RWPE2 (cell line): Measurements from ENCODE around the gene NATD1.

Experiments used
- ATAC-seq: fragments of 200-7000 bp; cut with Tn5 transposase; 3 replicates; pipeline ENCODE4 v1.9.1; 2021; ENCODE audit warnings: low read depth
- DNase-seq: peaks from one replicate; pipeline ENCODE4 v3.0.0-alpha.2; 2020; ENCODE audit warnings: low spot score
- H3K27ac ChIP-seq: fragments of 450-650 bp; 2 replicates; pipeline ENCODE4 v1.5.1; 2017; ENCODE audit warnings: mild to moderate bottlenecking; ENCODE audit not compliant: poor library complexity, severe bottlenecking
- H3K27me3 ChIP-seq: fragments of 250-450 bp; sonication (Bioruptor Pico); 2 replicates; pipeline ENCODE4 v1.5.1; 2021; ENCODE audit warnings: mild to moderate bottlenecking, moderate library complexity; ENCODE audit not compliant: insufficient read depth, poor library complexity, severe bottlenecking
- H3K36me3 ChIP-seq: fragments of 250-450 bp; sonication (Bioruptor Pico); 2 replicates; pipeline ENCODE4 v1.5.1; 2020; ENCODE audit warnings: low read depth, mild to moderate bottlenecking, moderate library complexity
- H3K4me1 ChIP-seq: fragments of 250-450 bp; sonication (Bioruptor Pico); 2 replicates; pipeline ENCODE4 v1.5.1; 2021; ENCODE audit warnings: mild to moderate bottlenecking, moderate library complexity; ENCODE audit not compliant: insufficient read depth, poor library complexity, severe bottlenecking
- H3K4me3 ChIP-seq: fragments of 250-450 bp; sonication (Bioruptor Pico); 2 replicates; pipeline ENCODE4 v1.5.1; 2021; ENCODE audit warnings: mild to moderate bottlenecking, moderate library complexity; ENCODE audit not compliant: severe bottlenecking
- H3K9me3 ChIP-seq: fragments of 250-450 bp; sonication (Bioruptor Pico); 2 replicates; pipeline ENCODE4 v1.5.1; 2021; ENCODE audit warnings: mild to moderate bottlenecking, moderate library complexity; ENCODE audit not compliant: severe bottlenecking
- CTCF ChIP-seq: fragments of 450-650 bp; IDR thresholded peaks from one replicate; pipeline ENCODE4 v1.5.1; 2017; ENCODE audit warnings: mild to moderate bottlenecking, moderate library complexity; ENCODE audit not compliant: poor library complexity, severe bottlenecking

The NATD1 gene

GRCh38 chr17:21246698-21247097 lies 6.5 kb downstream of the NATD1 start:
- Histone ChIP-seq H3K4me3 (no peak overlapping the region), H3K27ac (no peak overlapping the region), H3K36me3 (no peaks in the 10 kb centered on the region), H3K4me1 (no peaks in the 10 kb centered on the region), H3K27me3 (no peaks in the 10 kb centered on the region), H3K9me3 (no peaks in the 10 kb centered on the region)
- ATAC-seq (no peak), DNase-seq (no peak)
- no peak for TF ChIP-seq CTCF

- Histone ChIP-seq H3K36me3 (no peaks in the 10 kb centered on the region), H3K9me3 (no peaks in the 10 kb centered on the region), H3K4me3 (no peak overlapping the region), H3K27ac (no peak overlapping the region), H3K4me1 (no peaks in the 10 kb centered on the region), H3K27me3 (no peaks in the 10 kb centered on the region)
- no peak for ATAC-seq
- DNase-seq: no peak
- no peak for TF ChIP-seq CTCF
These were observed 7.5 kb downstream of the NATD1 start for GRCh38 chr17:21245639-21246084.

GRCh38 chr17:21243516-21244303 lies 9.5 kb downstream of the NATD1 start:
- ATAC-seq: no peak
- no peak for DNase-seq
- H3K4me1 ChIP-seq: no peaks in the 10 kb centered on the region
- H3K27me3 ChIP-seq: no peaks in the 10 kb centered on the region
- no peak overlapping the region for H3K4me3 ChIP-seq
- no peaks in the 10 kb centered on the region for H3K9me3 ChIP-seq
- no peaks in the 10 kb centered on the region for H3K36me3 ChIP-seq
- no peak for TF ChIP-seq CTCF
- H3K27ac ChIP-seq: no peak overlapping the region

GRCh38 chr17:21242780-21243515 lies 10.3 kb downstream of the NATD1 start:
- no peaks in the 10 kb centered on the region for H3K27me3 ChIP-seq
- no peaks in the 10 kb centered on the region for H3K36me3 ChIP-seq
- H3K4me3 ChIP-seq: no peak overlapping the region
- no peaks in the 10 kb centered on the region for H3K9me3 ChIP-seq
- no peaks in the 10 kb centered on the region for H3K4me1 ChIP-seq
- ATAC-seq: no peak
- H3K27ac ChIP-seq: no peak overlapping the region
- no peak for DNase-seq
- TF ChIP-seq CTCF: no peak
